GM12878 (cell line): ENCODE data around the gene SCUBE3. TPM values are rescaled to one million over a fixed set of nuclear protein-coding genes. Genes with fewer than 3 reads are reported as not detected.

Experiments
- BCL11A ChIP-seq: IDR thresholded peaks from 2 replicates; pipeline ENCODE4 v1.6.1; 2011; ENCODE audit warnings: low read depth, low read length
- BHLHE40 ChIP-seq, 2 experiments: fragments of 450-650 bp in 1 of 2; IDR thresholded peaks; 2 replicates each; pipeline ENCODE4 v1.6.1; 2011 to 2017; ENCODE audit warnings: low read depth in 2 of 2, borderline replicate concordance in 1 of 2, improper control_type of control experiment in 1 of 2, low read length in 1 of 2, mild to moderate bottlenecking in 1 of 2
- EP300 ChIP-seq, 2 experiments: fragments of 150-350 bp in 1 of 2; IDR thresholded peaks; 2 replicates each; pipeline ENCODE4 v1.6.1; 2011 to 2012; ENCODE audit warnings: low read depth in 2 of 2, low read length in 2 of 2, borderline replicate concordance in 1 of 2, improper control_type of control experiment in 1 of 2, inconsistent platforms in 1 of 2; ENCODE audit not compliant: control insufficient read depth in 1 of 2
- MTA3 ChIP-seq: IDR thresholded peaks from 2 replicates; pipeline ENCODE4 v1.6.1; 2012; ENCODE audit warnings: low read length, inconsistent platforms, borderline replicate concordance
- MXI1 ChIP-seq: fragments of 150-350 bp; IDR thresholded peaks from 2 replicates; pipeline ENCODE4 v1.6.1; 2011; ENCODE audit warnings: low read depth, mild to moderate bottlenecking, inconsistent platforms, low read length, improper control_type of control experiment
- POLR2AphosphoS5 ChIP-seq: IDR thresholded peaks from 2 replicates; pipeline ENCODE4 v1.6.1; 2011; ENCODE audit warnings: mild to moderate bottlenecking, low read length, inconsistent platforms
- SMAD5 ChIP-seq: IDR thresholded peaks from 2 replicates; pipeline ENCODE4 v1.6.1; 2016; ENCODE audit warnings: antibody characterized with exemption, low read depth
- SPI1 ChIP-seq: IDR thresholded peaks from 2 replicates; pipeline ENCODE4 v1.6.1; 2011; ENCODE audit warnings: low read depth, mild to moderate bottlenecking, low read length, moderate library complexity, borderline replicate concordance; ENCODE audit not compliant: insufficient read depth
- TCF7 ChIP-seq: IDR thresholded peaks from 2 replicates; pipeline ENCODE4 v1.6.1; 2014; ENCODE audit warnings: antibody characterized with exemption, borderline replicate concordance
- ZSCAN29 ChIP-seq: fragments of 450-650 bp; IDR thresholded peaks from 2 replicates; pipeline ENCODE4 v1.6.1; 2017; ENCODE audit warnings: mild to moderate bottlenecking, moderate library complexity
- polyA plus RNA-seq, 11 experiments: library from polyadenylated mRNA; depleted of rRNA in 4 of 11; unstranded in 6 of 11; stranded (reverse) in 5 of 11; fragments of >200 nt; fragmentation: Nextera tagmentation in 4 of 11; fragmentation: Illumina TruSeq in 1 of 11; extraction: Ambion mirVana in 4 of 11; extraction: Trizol in 1 of 11; gene quantifications; 1 replicate in 1 of 11; 2 replicates in 10 of 11; pipeline versions ENCODE4 v1.2.1 to v1.2.3, GENCODE V29; 2011 to 2016; ENCODE audit warnings: inconsistent platforms in 2 of 11, missing spikeins in 2 of 11, low read depth in 1 of 11
- total RNA-seq, 4 experiments: library from RNA; depleted of rRNA in 3 of 4; stranded (reverse); fragments of >200 nt in 3 of 4; fragmentation: Illumina TruSeq in 1 of 4; extraction: Trizol in 1 of 4; gene quantifications; 2 replicates each; pipeline versions ENCODE4 v1.2.1 to v1.2.3, GENCODE V29; 2013 to 2021
- TF ChIP-seq, protein P1 (sequence below): fragments of 450-650 bp; formaldehyde crosslinking; IDR thresholded peaks from 2 replicates; pipeline ENCODE4 v1.4.0; 2020; ENCODE audit warnings: mild to moderate bottlenecking, moderate library complexity
- TF ChIP-seq, protein P2 (sequence below): IDR thresholded peaks from 2 replicates; pipeline ENCODE4 v1.6.1; 2012; ENCODE audit warnings: mild to moderate bottlenecking, low read depth, low read length
- TF ChIP-seq, protein P3 (sequence below), 3 experiments: IDR thresholded peaks in 2 of 3; conservative IDR thresholded peaks in 1 of 3; 2 replicates each; pipeline ENCODE4 v1.5.1; 2011; ENCODE audit warnings: low read depth in 3 of 3, low read length in 3 of 3, mild to moderate bottlenecking in 3 of 3, control low read depth in 2 of 3, moderate library complexity in 2 of 3, inconsistent platforms in 1 of 3, mixed read lengths in 1 of 3; ENCODE audit not compliant: control insufficient read depth in 2 of 3, insufficient read depth in 1 of 3; ENCODE audit errors: extremely low read depth in 1 of 3
- TF ChIP-seq, protein P4 (sequence below): IDR thresholded peaks from 2 replicates; pipeline ENCODE4 v1.6.1; 2011; ENCODE audit warnings: low read depth, mild to moderate bottlenecking, low read length, moderate library complexity, borderline replicate concordance; ENCODE audit errors: extremely low read depth
- TF ChIP-seq, protein P5 (sequence below): IDR thresholded peaks from 2 replicates; pipeline ENCODE4 v1.6.1; 2012; ENCODE audit warnings: low read length, inconsistent platforms

Gene SCUBE3
- total and polyA plus RNA-seq, 10 of the 15 experiments (the other 5 are each of a cell fraction or from before 2014, with no cell fraction given): under 0.01 to 0.20 (median 0.07) TPM; not detected in 4

DNA sequence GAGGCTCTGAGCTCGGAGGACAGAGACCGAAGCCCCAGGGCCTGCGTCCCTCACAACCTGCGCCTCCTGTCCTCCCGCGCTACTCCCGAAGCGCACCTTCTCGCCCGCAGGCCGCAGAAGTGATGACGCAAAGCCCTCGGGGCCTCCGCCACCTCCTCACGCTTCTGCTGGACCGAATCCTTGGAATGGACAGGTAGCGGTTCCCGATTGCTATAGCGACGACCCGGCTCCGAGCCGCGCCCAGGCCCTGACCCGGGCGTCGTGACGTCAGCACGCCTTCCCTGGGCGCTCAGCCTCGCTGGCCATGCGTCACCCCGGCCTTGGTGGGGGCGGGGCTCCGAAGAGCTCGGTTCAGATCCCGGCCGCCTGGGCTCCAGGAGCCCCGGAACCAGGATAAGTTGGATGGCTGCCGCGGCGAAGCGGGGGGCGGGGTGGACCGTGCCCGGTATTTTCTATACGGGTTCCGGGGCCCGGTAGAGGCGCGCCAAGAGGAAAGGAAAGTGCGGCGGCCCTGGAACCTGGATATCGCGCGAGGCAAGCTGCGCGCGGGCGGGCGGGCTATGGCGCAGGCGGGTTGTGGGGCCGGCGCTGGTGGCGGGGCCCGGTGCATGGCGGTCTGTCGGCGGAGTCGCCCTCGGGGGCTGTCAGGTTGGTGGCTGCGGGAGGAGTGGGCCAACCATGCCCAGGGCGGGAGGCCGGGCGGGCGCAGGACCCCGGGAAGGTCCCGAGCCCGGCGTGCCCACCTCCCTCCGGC is 45.6 kb downstream of the SCUBE3 start, which contains the start of gene ZNF76 (continued):
- TF ChIP-seq, protein P1, sequence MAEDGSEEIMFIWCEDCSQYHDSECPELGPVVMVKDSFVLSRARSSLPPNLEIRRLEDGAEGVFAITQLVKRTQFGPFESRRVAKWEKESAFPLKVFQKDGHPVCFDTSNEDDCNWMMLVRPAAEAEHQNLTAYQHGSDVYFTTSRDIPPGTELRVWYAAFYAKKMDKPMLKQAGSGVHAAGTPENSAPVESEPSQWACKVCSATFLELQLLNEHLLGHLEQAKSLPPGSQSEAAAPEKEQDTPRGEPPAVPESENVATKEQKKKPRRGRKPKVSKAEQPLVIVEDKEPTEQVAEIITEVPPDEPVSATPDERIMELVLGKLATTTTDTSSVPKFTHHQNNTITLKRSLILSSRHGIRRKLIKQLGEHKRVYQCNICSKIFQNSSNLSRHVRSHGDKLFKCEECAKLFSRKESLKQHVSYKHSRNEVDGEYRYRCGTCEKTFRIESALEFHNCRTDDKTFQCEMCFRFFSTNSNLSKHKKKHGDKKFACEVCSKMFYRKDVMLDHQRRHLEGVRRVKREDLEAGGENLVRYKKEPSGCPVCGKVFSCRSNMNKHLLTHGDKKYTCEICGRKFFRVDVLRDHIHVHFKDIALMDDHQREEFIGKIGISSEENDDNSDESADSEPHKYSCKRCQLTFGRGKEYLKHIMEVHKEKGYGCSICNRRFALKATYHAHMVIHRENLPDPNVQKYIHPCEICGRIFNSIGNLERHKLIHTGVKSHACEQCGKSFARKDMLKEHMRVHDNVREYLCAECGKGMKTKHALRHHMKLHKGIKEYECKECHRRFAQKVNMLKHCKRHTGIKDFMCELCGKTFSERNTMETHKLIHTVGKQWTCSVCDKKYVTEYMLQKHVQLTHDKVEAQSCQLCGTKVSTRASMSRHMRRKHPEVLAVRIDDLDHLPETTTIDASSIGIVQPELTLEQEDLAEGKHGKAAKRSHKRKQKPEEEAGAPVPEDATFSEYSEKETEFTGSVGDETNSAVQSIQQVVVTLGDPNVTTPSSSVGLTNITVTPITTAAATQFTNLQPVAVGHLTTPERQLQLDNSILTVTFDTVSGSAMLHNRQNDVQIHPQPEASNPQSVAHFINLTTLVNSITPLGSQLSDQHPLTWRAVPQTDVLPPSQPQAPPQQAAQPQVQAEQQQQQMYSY: no peak
- 0 out of 2 replicates have a peak, but pooled peaks have one; percentile 47 for TF ChIP-seq ZSCAN29
- TF ChIP-seq, protein P2, sequence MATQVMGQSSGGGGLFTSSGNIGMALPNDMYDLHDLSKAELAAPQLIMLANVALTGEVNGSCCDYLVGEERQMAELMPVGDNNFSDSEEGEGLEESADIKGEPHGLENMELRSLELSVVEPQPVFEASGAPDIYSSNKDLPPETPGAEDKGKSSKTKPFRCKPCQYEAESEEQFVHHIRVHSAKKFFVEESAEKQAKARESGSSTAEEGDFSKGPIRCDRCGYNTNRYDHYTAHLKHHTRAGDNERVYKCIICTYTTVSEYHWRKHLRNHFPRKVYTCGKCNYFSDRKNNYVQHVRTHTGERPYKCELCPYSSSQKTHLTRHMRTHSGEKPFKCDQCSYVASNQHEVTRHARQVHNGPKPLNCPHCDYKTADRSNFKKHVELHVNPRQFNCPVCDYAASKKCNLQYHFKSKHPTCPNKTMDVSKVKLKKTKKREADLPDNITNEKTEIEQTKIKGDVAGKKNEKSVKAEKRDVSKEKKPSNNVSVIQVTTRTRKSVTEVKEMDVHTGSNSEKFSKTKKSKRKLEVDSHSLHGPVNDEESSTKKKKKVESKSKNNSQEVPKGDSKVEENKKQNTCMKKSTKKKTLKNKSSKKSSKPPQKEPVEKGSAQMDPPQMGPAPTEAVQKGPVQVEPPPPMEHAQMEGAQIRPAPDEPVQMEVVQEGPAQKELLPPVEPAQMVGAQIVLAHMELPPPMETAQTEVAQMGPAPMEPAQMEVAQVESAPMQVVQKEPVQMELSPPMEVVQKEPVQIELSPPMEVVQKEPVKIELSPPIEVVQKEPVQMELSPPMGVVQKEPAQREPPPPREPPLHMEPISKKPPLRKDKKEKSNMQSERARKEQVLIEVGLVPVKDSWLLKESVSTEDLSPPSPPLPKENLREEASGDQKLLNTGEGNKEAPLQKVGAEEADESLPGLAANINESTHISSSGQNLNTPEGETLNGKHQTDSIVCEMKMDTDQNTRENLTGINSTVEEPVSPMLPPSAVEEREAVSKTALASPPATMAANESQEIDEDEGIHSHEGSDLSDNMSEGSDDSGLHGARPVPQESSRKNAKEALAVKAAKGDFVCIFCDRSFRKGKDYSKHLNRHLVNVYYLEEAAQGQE: 0 out of 2 replicates have a peak, but pooled peaks have one; percentile 22
- TF ChIP-seq SPI1: no peak
- TF ChIP-seq EP300 (IDR thresholded peaks at IDR 0.05; ENCODE audit: borderline replicate concordance in 1 of 2, control insufficient read depth in 1 of 2, low read depth in 2 of 2, low read length in 2 of 2): peak in 1 of 2 experiments; percentile 50; a peak in 2 of 4 replicates
- TF ChIP-seq, protein P3, sequence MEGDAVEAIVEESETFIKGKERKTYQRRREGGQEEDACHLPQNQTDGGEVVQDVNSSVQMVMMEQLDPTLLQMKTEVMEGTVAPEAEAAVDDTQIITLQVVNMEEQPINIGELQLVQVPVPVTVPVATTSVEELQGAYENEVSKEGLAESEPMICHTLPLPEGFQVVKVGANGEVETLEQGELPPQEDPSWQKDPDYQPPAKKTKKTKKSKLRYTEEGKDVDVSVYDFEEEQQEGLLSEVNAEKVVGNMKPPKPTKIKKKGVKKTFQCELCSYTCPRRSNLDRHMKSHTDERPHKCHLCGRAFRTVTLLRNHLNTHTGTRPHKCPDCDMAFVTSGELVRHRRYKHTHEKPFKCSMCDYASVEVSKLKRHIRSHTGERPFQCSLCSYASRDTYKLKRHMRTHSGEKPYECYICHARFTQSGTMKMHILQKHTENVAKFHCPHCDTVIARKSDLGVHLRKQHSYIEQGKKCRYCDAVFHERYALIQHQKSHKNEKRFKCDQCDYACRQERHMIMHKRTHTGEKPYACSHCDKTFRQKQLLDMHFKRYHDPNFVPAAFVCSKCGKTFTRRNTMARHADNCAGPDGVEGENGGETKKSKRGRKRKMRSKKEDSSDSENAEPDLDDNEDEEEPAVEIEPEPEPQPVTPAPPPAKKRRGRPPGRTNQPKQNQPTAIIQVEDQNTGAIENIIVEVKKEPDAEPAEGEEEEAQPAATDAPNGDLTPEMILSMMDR (IDR thresholded peaks at IDR 0.05 in 2 of 3, conservative IDR thresholded peaks at IDR 0.05 in 1 of 3; ENCODE audit: control insufficient read depth in 2 of 3, extremely low read depth in 1 of 3, insufficient read depth in 1 of 3, low read depth in 3 of 3, low read length in 3 of 3): no peak
- TF ChIP-seq, protein P4, sequence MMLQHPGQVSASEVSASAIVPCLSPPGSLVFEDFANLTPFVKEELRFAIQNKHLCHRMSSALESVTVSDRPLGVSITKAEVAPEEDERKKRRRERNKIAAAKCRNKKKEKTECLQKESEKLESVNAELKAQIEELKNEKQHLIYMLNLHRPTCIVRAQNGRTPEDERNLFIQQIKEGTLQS: peak; percentile 96
- TF ChIP-seq MTA3: no peak
- peak; percentile 88 to 96; a peak in 3 of 4 replicates for TF ChIP-seq BHLHE40 (IDR thresholded peaks at IDR 0.05; ENCODE audit: borderline replicate concordance in 1 of 2, low read depth in 2 of 2, low read length in 1 of 2)
- TF ChIP-seq BCL11A: no peak
- TF ChIP-seq TCF7: no peak
- TF ChIP-seq, protein P5, sequence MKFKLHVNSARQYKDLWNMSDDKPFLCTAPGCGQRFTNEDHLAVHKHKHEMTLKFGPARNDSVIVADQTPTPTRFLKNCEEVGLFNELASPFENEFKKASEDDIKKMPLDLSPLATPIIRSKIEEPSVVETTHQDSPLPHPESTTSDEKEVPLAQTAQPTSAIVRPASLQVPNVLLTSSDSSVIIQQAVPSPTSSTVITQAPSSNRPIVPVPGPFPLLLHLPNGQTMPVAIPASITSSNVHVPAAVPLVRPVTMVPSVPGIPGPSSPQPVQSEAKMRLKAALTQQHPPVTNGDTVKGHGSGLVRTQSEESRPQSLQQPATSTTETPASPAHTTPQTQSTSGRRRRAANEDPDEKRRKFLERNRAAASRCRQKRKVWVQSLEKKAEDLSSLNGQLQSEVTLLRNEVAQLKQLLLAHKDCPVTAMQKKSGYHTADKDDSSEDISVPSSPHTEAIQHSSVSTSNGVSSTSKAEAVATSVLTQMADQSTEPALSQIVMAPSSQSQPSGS: no peak
- no peak for TF ChIP-seq SMAD5
- TF ChIP-seq POLR2AphosphoS5: peak; percentile 68; the same call in 1 of the 2 replicates
- TF ChIP-seq MXI1: peak; percentile 73
